B cell (primary cell): ENCODE measurements around the gene GNA15. TPM values are rescaled to one million over a fixed set of nuclear protein-coding genes. Genes with fewer than 3 reads are reported as not detected.

Experiments
- ATAC-seq: fragments of 200-7000 bp; cut with Tn5 transposase; one replicate; pipeline ENCODE4 v1.10.0; 2021; ENCODE audit warnings: low read depth, mild to moderate bottlenecking, moderate number of reproducible peaks, moderate library complexity
- CTCF ChIA-PET: fragments of 350-600 bp; sonication (Branson Sonifier 250); formaldehyde crosslinking; loops from one replicate; lab custom pipeline; 2021; ENCODE audit warnings: antibody characterized with exemption, inconsistent platforms; lab: Charles Lee
- POLR2A ChIA-PET: fragments of 350-600 bp; sonication (Branson Sonifier 250); formaldehyde crosslinking; loops from one replicate; lab custom pipeline; 2021; ENCODE audit warnings: antibody characterized with exemption; lab: Charles Lee
- DNase-seq: peaks from one replicate; pipeline ENCODE4 v3.0.0; 2013
- H2AFZ ChIP-seq: 2 replicates; pipeline ENCODE4 v1.6.1; 2012; ENCODE audit warnings: mild to moderate bottlenecking, low read depth, low read length; ENCODE audit not compliant: insufficient read depth, poor library complexity, severe bottlenecking
- H3K27ac ChIP-seq, 2 donors: 1 replicate in 1 of 2; 2 replicates in 1 of 2; pipeline ENCODE4 v1.5.1; 2012 to 2013; ENCODE audit warnings: low read length in 2 of 2, mild to moderate bottlenecking in 2 of 2, moderate library complexity in 1 of 2
- H3K27me3 ChIP-seq, 4 experiments: fragments of 200-600 bp in 1 of 4; sonication (generic) in 1 of 4; replicated peaks in 1 of 4; 1 replicate in 2 of 4; 2 replicates in 2 of 4; pipeline versions ENCODE4 v1.6.1 to v1.7.0; 2013 to 2016; ENCODE audit warnings: low read length in 3 of 4, mild to moderate bottlenecking in 2 of 4, mixed read lengths in 1 of 4, moderate library complexity in 1 of 4; ENCODE audit not compliant: insufficient read depth in 4 of 4, control insufficient read depth in 3 of 4; ENCODE audit errors: control extremely low read depth in 1 of 4
- H3K36me3 ChIP-seq, 2 experiments: replicated peaks in 1 of 2; 1 replicate in 1 of 2; 2 replicates in 1 of 2; pipeline versions ENCODE4 v1.6.1 to v1.7.1; 2013; ENCODE audit warnings: low read length in 1 of 2; ENCODE audit not compliant: insufficient read depth in 2 of 2, control insufficient read depth in 1 of 2; ENCODE audit errors: control extremely low read depth in 1 of 2, extremely low read depth in 1 of 2
- H3K4me1 ChIP-seq, 2 donors: fragments of 200-600 bp in 1 of 2; sonication (generic) in 1 of 2; 1 replicate in 1 of 2; 2 replicates in 1 of 2; pipeline versions ENCODE4 v1.5.1 to v1.6.1; 2013 to 2017; ENCODE audit warnings: low read length in 2 of 2; ENCODE audit not compliant: control insufficient read depth in 2 of 2, insufficient read depth in 2 of 2
- H3K4me2 ChIP-seq: replicated peaks from 2 replicates; pipeline ENCODE3; 2012; ENCODE audit warnings: mild to moderate bottlenecking, low read depth, low read length; ENCODE audit not compliant: poor library complexity, severe bottlenecking
- H3K4me3 ChIP-seq, 5 experiments: fragments of 200-600 bp in 1 of 5; sonication (generic) in 1 of 5; 1 replicate in 3 of 5; 2 replicates in 2 of 5; pipeline versions ENCODE4 v1.5.1 to v1.7.0; 2011 to 2016; ENCODE audit warnings: low read length in 4 of 5, mild to moderate bottlenecking in 4 of 5, low read depth in 2 of 5, control low read depth in 1 of 5, moderate library complexity in 1 of 5; ENCODE audit not compliant: insufficient read depth in 1 of 5; ENCODE audit errors: control extremely low read depth in 1 of 5, extremely low read depth in 1 of 5
- H3K79me2 ChIP-seq: fragments of 200-600 bp; sonication (generic); one replicate; pipeline ENCODE4 v1.6.0; 2016; ENCODE audit warnings: low read length; ENCODE audit not compliant: control insufficient read depth, insufficient read depth
- H3K9ac ChIP-seq: fragments of 200-600 bp; sonication (generic); 2 replicates; pipeline ENCODE4 v1.6.1; 2017; ENCODE audit warnings: mild to moderate bottlenecking, low read length, moderate library complexity
- H3K9me3 ChIP-seq, 3 donors: one replicate each; pipeline versions ENCODE4 v1.6.1 to v1.7.1; 2013; ENCODE audit warnings: low read length in 2 of 3; ENCODE audit not compliant: control insufficient read depth in 2 of 3, insufficient read depth in 1 of 3; ENCODE audit errors: control extremely low read depth in 1 of 3
- H4K20me1 ChIP-seq: 2 replicates; pipeline ENCODE4 v1.6.0; 2012; ENCODE audit warnings: mild to moderate bottlenecking, low read length; ENCODE audit not compliant: insufficient read depth, control insufficient read depth, poor library complexity, severe bottlenecking
- H3K27ac Mint-ChIP-seq: one replicate; pipeline ENCODE4 v1.8.0; 2021; ENCODE audit warnings: mixed read lengths
- H3K27me3 Mint-ChIP-seq: one replicate; pipeline ENCODE4 v1.8.0; 2021; ENCODE audit warnings: mixed read lengths
- H3K4me1 Mint-ChIP-seq: one replicate; pipeline ENCODE4 v1.8.0; 2021; ENCODE audit warnings: mixed read lengths
- H3K4me3 Mint-ChIP-seq: one replicate; pipeline ENCODE4 v1.8.0; 2021; ENCODE audit warnings: mixed read lengths
- H3K9me3 Mint-ChIP-seq: one replicate; pipeline ENCODE4 v1.8.0; 2022; ENCODE audit warnings: mixed read lengths; ENCODE audit not compliant: insufficient read depth
- CTCF ChIP-seq: fragments of 200-600 bp; IDR thresholded peaks from one replicate; pipeline ENCODE4 v1.8.0; 2022; ENCODE audit warnings: antibody characterized with exemption, mild to moderate bottlenecking
- EZH2 ChIP-seq: IDR thresholded peaks from 2 replicates; pipeline ENCODE4 v1.6.1; 2012; ENCODE audit warnings: borderline replicate concordance, low read depth, mild to moderate bottlenecking, moderate library complexity, low read length; ENCODE audit not compliant: insufficient read depth, poor library complexity, severe bottlenecking
- WGBS: methylation state at CpG from one replicate; pipeline ENCODE4 v1.1.5; 2013; ENCODE audit warnings: missing lambda C conversion rate; ENCODE audit not compliant: insufficient coverage; 5-methylcytosine and 5-hydroxymethylcytosine counted together
- intact Hi-C: fragments of 100-400 bp; cut with micrococcal nuclease; formaldehyde crosslinking; loops from one replicate; pipeline ENCODE4 v1.10.0; 2022
- polyA plus RNA-seq: library from polyadenylated mRNA; depleted of rRNA; stranded (reverse); fragments of >200 nt; gene quantifications from 2 replicates; pipeline ENCODE4 v1.2.3, GENCODE V29; 2012
- total RNA-seq, 2 donors: library from RNA; stranded (reverse); fragments of 120-200 nt in 1 of 2; gene quantifications; 1 replicate in 1 of 2; 2 replicates in 1 of 2; pipeline versions ENCODE4 v1.2.3 to v1.2.4, GENCODE V29; 2013 to 2022

Gene GNA15
- total and polyA plus RNA-seq, 2 donors (not counting 1 experiment from before 2014, with no cell fraction given): 0.37 to 0.52 TPM

GRCh38 chr19:3186160-3186688 is 50.4 kb downstream of the GNA15 start:
- CTCF ChIA-PET: interaction anchor here (0.6 to 1.9 kb wide), 2 partner anchors 24 to 65 kb away, joined by 4 read pairs; no protein-coding TSS in a partner anchor
- ATAC-seq: no peak
- peak overlapping the region; percentile 86 for H3K27ac Mint-ChIP-seq

More at GRCh38 chr19:3186160-3186688, 50.4 kb downstream of the GNA15 start:
- Histone ChIP-seq H4K20me1 (peaks cover 98% of the 10 kb centered on the region), H3K79me2 (peaks cover 95% of the 10 kb centered on the region), H3K9me3 (no peaks in the 10 kb centered on the region), H3K4me3 (peak overlapping the region; percentile 22 to 88 (median 74)), H3K27ac (peak overlapping the region in 1 of 2 donors; percentile 77), H3K36me3 (peaks cover 0 to 37% of the 10 kb centered on the region in 2 experiments), H2AFZ (peak overlapping the region; percentile 77), H3K27me3 (no peaks in the 10 kb centered on the region), H3K4me2 (peak overlapping the region; percentile 100), H3K4me1 (peaks cover 51 to 78% of the 10 kb centered on the region in 2 donors), H3K9ac (peak overlapping the region; percentile 88)
- H3K4me1 Mint-ChIP-seq: peaks cover 66% of the 10 kb centered on the region
- H3K4me3 Mint-ChIP-seq: peak overlapping the region; percentile 87
- no peak for DNase-seq
- POLR2A ChIA-PET: interaction anchor here (0.7 kb wide), 1 partner anchor 77 kb away, joined by 3 read pairs; no protein-coding TSS in a partner anchor
- H3K9me3 Mint-ChIP-seq: no peaks in the 10 kb centered on the region
- TF ChIP-seq EZH2 (no peak), CTCF (no peak)
- H3K27me3 Mint-ChIP-seq: no peaks in the 10 kb centered on the region
- intact Hi-C loops: loop anchor here (10.0 kb wide), 3 partner anchors 121 to 1941 kb away; partner anchors contain the start of genes ATP5F1D, FEM1A, MIDN and TLE5
- WGBS: under 1% methylated on average over 38 of the region's 38 CpGs
